ENCODE results near the gene ZNF502.

Gene ZNF502

DNA sequence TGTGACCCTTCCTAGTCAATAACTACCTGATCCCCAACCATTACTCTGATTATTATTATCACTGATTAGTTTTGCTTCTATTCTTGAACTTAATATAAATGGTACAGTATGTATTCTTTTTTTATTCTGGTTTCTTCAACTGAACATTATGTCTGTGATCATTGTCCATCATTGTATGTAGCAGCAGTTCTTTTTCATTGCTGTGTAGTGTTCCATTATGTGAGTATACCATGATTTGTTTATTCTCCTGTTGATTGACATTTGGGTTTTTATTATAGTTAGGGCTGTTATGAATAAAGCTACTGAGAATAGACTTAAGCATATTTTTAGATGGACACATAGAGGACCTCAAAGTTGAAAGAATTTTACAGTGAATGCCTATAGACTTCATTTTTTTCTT, 51.8 kb downstream of the ZNF502 start:
- no peak for FAIRE-seq

DNA sequence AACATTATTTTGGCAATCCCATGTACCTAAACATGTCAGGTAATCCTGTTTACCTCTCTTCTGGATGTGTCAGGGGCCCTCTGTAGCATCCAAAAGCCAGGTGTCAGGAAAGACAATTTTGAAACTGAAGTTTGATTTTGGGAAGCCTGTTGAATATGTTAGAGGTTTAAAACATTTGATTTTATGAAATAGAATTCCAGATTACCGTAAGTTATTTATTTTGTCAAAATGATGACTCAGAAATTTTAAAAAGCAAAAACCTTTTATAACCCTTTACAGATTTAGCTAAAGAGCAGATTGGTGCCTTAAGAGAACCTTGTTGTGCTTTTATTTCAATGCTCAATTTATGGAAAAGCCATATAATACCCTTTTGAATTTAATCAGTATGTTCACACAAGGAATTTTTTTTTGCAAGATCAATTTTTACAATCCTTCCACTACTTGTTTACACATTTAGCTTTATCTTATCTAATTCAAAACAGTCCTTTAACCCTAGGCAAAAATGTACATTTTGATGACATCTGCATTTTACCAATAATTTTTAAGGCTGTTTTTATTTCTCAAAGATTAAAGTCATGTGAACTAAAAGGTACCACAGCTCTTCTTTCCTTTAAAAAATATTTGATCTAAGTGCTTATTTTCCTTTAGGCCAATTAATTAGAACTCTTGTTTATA, 59.1 kb downstream of the ZNF502 start:
- FAIRE-seq: no peak
- no peak for DNase-seq (ENCODE audit: low spot score)

More for the DNA sequence above, 51.8 kb downstream of the ZNF502 start:
- DNase-seq (ENCODE audit: low spot score): no peak

DNA sequence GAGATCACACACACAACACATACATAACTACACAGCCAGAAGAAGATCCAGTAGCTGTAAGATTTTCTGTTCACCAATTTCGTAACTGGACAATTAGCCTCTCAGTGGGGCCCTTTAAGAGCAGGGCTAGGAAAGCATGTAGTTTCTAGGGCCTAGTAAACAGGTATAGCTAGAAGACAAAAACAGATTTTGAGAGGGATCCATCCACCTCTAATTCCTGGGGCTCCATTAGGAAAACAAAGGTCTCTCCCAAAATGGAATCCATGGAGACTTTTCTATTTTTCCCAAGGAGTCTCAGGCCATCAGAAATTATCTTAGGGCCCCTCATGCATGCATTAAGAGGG, 59.6 kb downstream of the ZNF502 start:
- no peak for FAIRE-seq
- no peak for DNase-seq (ENCODE audit: low spot score)

Data from RCC 7860 (cell line).